ENCODE measurements around the gene IRGM.

Gene IRGM

DNA sequence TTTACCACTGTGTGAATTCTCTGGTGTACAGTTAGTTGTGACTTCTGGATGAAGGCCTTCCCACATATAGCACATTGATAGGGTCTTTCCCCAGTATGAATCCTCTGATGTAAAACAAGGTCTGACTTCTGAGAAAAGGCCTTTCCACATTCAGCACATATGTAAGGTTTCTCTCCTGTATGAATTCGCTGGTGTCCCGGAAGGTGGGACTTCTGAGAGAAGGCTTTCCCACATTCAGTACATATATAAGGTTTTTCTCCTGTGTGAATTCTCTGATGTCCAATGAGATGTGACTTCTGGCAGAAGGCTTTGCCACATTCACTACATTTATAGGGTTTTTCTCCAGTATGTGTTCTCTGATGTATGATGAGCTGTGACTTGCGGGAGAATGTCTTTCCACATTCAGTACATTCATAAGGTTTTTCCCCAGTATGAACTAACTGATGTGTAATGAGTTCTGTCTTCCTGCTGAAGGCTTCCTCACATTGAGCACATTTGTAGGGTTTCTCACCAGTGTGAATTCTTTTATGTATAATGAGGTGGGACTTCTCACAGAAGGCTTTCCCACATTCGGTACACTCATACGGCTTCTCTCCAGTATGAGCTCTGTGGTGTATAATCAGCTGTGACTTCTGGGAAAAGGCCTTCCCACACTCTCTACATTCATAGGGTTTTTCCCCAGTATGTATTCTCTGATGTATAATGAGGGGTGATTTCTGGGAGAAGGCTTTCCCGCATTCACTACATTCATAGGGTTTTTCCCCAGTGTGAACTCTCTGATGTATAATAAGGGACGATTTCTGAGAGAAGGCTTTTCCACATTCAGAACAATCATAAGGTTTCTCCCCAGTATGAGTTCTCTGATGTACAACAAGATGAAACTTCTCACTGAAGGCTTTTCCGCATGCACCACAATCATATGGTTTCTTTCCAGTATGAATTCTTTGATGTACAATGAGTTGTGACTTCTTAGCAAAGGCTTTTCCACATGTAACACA lies 49.4 kb downstream of the IRGM start:
- in situ Hi-C loops (cut with HindIII; ENCODE audit: low sequenced_read_pairs): no loop called here

Data from endothelial cell of hepatic sinusoid (primary cell).